NCI-H1105 treated with DMSO at 0.1 percent for 48 hours (cell line): Measurements from ENCODE around the gene HSFX4.
"Not testable (repeated sequence)": the region's sequence is repeated elsewhere in the genome, so short reads cannot be mapped to it uniquely, and the experiment has no call there.

Source experiments
- DNase-seq: peaks from one replicate; lab custom pipeline; 2025; lab: John Stamatoyannopoulos, UW

HSFX4 gene

GRCh38 chrX:149929400-149929799, at the start of gene HSFX4:
HSFX4 (plus strand) TSS chrX:149929573; CDS start chrX:149929645, 72 bp downstream.
- DNase-seq: not testable (repeated sequence)

GRCh38 chrX:149881081-149881711, 48.2 kb upstream of the HSFX4 start, which contains the start of gene MAGEA8:
MAGEA8 (plus strand) TSS chrX:149881183; CDS start chrX:149884273, 3,090 bp downstream.
- DNase-seq: no peak

- not testable (repeated sequence) for DNase-seq
Measured at GRCh38 chrX:149890828-149891227, 38.5 kb upstream of the HSFX4 start.

- DNase-seq: no peak
Measured at GRCh38 chrX:149898554-149898953, 30.8 kb upstream of the HSFX4 start.

- DNase-seq: no peak
Measured at GRCh38 chrX:149903889-149904748, 25.3 kb upstream of the HSFX4 start.

- DNase-seq: no peak
Measured at GRCh38 chrX:149908308-149908707, 21.1 kb upstream of the HSFX4 start.

GRCh38 chrX:149908727-149909126, 20.6 kb upstream of the HSFX4 start:
- no peak for DNase-seq

GRCh38 chrX:149909324-149910177, 19.8 kb upstream of the HSFX4 start:
- no peak for DNase-seq

GRCh38 chrX:149910178-149910695, 19.1 kb upstream of the HSFX4 start:
- DNase-seq: no peak

- DNase-seq: no peak
Measured at GRCh38 chrX:149916745-149917392, 12.5 kb upstream of the HSFX4 start.

GRCh38 chrX:149923836-149924235, 5.5 kb upstream of the HSFX4 start:
- not testable (repeated sequence) for DNase-seq

- not testable (repeated sequence) for DNase-seq
Measured at GRCh38 chrX:149924434-149924833, 4.9 kb upstream of the HSFX4 start.

GRCh38 chrX:149927245-149927963, 2.0 kb upstream of the HSFX4 start:
- not testable (repeated sequence) for DNase-seq

GRCh38 chrX:149927964-149928258, 1.5 kb upstream of the HSFX4 start:
- not testable (repeated sequence) for DNase-seq

- not testable (repeated sequence) for DNase-seq
Measured at GRCh38 chrX:149928635-149929034, 738 bp upstream of the HSFX4 start.

GRCh38 chrX:149931355-149931754, 2.0 kb downstream of the HSFX4 start:
- not testable (repeated sequence) for DNase-seq

- not testable (repeated sequence) for DNase-seq
Measured at GRCh38 chrX:149932150-149932549, 2.8 kb downstream of the HSFX4 start.

- DNase-seq: not testable (repeated sequence)
Measured at GRCh38 chrX:149932970-149933369, 3.6 kb downstream of the HSFX4 start.

- not testable (repeated sequence) for DNase-seq
Measured at GRCh38 chrX:149933547-149933946, 4.2 kb downstream of the HSFX4 start.

- not testable (repeated sequence) for DNase-seq
Measured at GRCh38 chrX:149937328-149937727, 8.0 kb downstream of the HSFX4 start.
